ENCODE data around the gene ABCA1.

DNA sequence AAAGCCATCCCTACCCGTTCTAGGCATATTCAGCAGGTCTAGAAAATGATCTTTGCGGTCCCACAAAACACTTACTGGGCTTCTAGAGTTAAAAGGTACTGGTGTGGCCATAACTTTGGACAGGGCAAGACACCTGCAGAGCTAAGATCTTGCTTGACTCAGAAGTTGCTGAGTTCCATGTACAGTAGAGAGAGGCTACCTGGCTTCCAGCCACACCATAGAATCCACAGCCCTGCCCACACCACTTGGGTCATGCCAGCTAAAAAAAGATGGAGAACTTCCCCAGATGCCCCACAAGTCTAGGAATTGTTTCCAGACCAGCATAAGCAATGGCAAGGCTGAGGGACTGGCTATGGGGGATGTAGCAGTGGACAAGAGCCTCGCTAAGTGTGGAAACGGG, 52.1 kb downstream of the ABCA1 start:
- no peak for TF ChIP-seq CTCF (IDR thresholded peaks at IDR 0.05 in 2 of 3, conservative IDR thresholded peaks at IDR 0.05 in 1 of 3; ENCODE audit: control insufficient read depth in 2 of 3, extremely low read depth in 1 of 3, insufficient read depth in 1 of 3, low read depth in 3 of 3, low read length in 3 of 3)
- TF ChIP-seq SREBF2 (IDR thresholded peaks at IDR 0.05; ENCODE audit: low read length): no peak
- TF ChIP-seq CEBPB (IDR thresholded peaks at IDR 0.05; ENCODE audit: borderline replicate concordance in 1 of 2, low read depth in 2 of 2, low read length in 2 of 2): no peak
- TF ChIP-seq KDM1A (IDR thresholded peaks at IDR 0.05; ENCODE audit: borderline replicate concordance): no peak
- TF ChIP-seq POLR2A (IDR thresholded peaks at IDR 0.05; ENCODE audit: low read depth, low read length): no peak
- no peak for TF ChIP-seq EZH2 (IDR thresholded peaks at IDR 0.05; ENCODE audit: borderline replicate concordance, control insufficient read depth, low read depth, low read length)
- no peak for TF ChIP-seq RAD21 (IDR thresholded peaks at IDR 0.05; ENCODE audit: insufficient read depth, low read depth, low read length)
- no peak for TF ChIP-seq MAX (IDR thresholded peaks at IDR 0.05; ENCODE audit: low read depth, low read length)
- TF ChIP-seq FOXK2 (IDR thresholded peaks at IDR 0.05): no peak
- no peak for TF ChIP-seq NBN (IDR thresholded peaks at IDR 0.05)
- TF ChIP-seq JUNB (IDR thresholded peaks at IDR 0.05): no peak
- TF ChIP-seq, protein P1, sequence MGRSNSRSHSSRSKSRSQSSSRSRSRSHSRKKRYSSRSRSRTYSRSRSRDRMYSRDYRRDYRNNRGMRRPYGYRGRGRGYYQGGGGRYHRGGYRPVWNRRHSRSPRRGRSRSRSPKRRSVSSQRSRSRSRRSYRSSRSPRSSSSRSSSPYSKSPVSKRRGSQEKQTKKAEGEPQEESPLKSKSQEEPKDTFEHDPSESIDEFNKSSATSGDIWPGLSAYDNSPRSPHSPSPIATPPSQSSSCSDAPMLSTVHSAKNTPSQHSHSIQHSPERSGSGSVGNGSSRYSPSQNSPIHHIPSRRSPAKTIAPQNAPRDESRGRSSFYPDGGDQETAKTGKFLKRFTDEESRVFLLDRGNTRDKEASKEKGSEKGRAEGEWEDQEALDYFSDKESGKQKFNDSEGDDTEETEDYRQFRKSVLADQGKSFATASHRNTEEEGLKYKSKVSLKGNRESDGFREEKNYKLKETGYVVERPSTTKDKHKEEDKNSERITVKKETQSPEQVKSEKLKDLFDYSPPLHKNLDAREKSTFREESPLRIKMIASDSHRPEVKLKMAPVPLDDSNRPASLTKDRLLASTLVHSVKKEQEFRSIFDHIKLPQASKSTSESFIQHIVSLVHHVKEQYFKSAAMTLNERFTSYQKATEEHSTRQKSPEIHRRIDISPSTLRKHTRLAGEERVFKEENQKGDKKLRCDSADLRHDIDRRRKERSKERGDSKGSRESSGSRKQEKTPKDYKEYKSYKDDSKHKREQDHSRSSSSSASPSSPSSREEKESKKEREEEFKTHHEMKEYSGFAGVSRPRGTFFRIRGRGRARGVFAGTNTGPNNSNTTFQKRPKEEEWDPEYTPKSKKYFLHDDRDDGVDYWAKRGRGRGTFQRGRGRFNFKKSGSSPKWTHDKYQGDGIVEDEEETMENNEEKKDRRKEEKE (IDR thresholded peaks at IDR 0.05): no peak
- no peak for TF ChIP-seq CHD1 (IDR thresholded peaks at IDR 0.05; ENCODE audit: low read depth, low read length)
- no peak for TF ChIP-seq BHLHE40 (IDR thresholded peaks at IDR 0.05; ENCODE audit: borderline replicate concordance in 1 of 2, low read depth in 2 of 2, low read length in 1 of 2)
